NCI-H446 (cell line): ENCODE data around the gene RPS5.
A peak's percentile ranks its signal among the peaks of the same experiment; 100 is the strongest.
"Not testable (repeated sequence)": the region's sequence is repeated elsewhere in the genome, so short reads cannot be mapped to it uniquely, and the experiment has no call there.

Experiments used
- DNase-seq, 2 experiments: peaks; one replicate each; lab custom pipeline; 2025; lab: John Stamatoyannopoulos, UW

RPS5 gene

GRCh38 chr19:58406818-58407657 lies 20.0 kb downstream of the RPS5 start:
- DNase-seq, result no peak

- no peak for DNase-seq
Observed at GRCh38 chr19:58407658-58408151, 20.6 kb downstream of the RPS5 start.

- DNase-seq, result peak; percentile 91 to 97
Observed at GRCh38 chr19:58408152-58409009, 21.3 kb downstream of the RPS5 start, which contains the start of gene ZNF584. ZNF584 (plus strand) TSS chr19:58408649; CDS start chr19:58409148, 499 bp downstream.

GRCh38 chr19:58409010-58409790 lies 22.1 kb downstream of the RPS5 start:
- peak in 1 of 2 experiments; percentile 51 for DNase-seq

GRCh38 chr19:58416604-58417003 lies 29.5 kb downstream of the RPS5 start:
- DNase-seq, result no peak

GRCh38 chr19:58417071-58417470 lies 30.0 kb downstream of the RPS5 start:
- DNase-seq, result no peak

- no peak for DNase-seq
Observed at GRCh38 chr19:58428617-58429016, 41.5 kb downstream of the RPS5 start.

- no peak for DNase-seq
Observed at GRCh38 chr19:58429745-58430144, 42.7 kb downstream of the RPS5 start.

GRCh38 chr19:58434217-58434616 lies 47.1 kb downstream of the RPS5 start:
- DNase-seq, result no peak

GRCh38 chr19:58439576-58440554 lies 52.8 kb downstream of the RPS5 start, which contains the start of gene ZNF132:
ZNF132 (minus strand) TSS chr19:58440153; CDS start chr19:58439821, 332 bp downstream.
- DNase-seq, result peak; percentile 10 to 62

- no peak for DNase-seq
Observed at GRCh38 chr19:58440556-58440955, 53.5 kb downstream of the RPS5 start.

- not testable (repeated sequence) for DNase-seq
Observed at GRCh38 chr19:58442986-58443385, 55.9 kb downstream of the RPS5 start.
